ENCODE data around the gene SOCS6.

DNA sequence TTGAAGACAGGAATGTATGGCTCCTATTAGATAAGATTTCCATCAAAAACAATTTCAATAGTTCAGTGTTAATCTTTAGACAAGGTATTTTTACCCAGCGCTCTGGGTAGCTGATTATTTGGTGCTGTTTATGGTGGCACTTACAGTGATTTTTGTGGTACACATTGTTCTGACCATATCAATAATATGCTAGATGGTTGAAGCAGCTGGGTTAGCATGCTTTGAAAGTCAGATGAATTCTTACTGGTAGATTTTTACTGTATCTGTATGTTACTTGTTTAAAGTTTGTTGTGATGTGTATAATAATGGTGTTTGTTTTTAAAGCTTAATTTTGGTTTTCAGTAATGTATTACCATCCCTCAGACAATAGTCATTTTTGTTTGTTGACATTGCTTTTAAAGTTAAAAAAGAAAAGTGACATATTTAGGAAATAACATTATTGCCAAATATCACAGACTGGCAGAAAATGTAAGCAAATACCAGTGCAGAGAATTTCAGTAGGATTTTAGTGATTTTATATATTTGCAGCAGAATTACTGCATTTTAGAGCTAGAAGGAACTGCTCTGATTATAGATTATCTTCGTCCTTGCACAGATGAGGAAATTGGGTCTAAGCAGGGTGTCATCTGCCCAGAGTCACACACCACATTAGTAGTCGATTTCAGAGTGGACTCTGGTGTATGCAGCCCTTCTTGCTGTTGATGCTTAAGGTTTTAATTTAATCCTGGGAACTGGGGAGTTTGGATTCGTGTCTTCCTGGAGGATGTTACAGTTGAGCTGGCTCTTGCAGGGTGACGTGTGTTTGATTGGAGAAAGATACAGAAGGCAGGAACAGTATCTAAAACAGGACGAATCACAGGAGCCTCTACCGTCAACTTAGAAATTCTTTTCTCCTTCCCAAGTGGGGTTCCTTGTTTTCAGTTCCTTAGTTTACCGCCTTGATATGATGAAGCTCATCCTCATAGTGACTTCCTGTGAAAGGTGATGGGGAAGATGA, 6.6 kb downstream of the SOCS6 start:
- TF ChIP-seq, protein P1, sequence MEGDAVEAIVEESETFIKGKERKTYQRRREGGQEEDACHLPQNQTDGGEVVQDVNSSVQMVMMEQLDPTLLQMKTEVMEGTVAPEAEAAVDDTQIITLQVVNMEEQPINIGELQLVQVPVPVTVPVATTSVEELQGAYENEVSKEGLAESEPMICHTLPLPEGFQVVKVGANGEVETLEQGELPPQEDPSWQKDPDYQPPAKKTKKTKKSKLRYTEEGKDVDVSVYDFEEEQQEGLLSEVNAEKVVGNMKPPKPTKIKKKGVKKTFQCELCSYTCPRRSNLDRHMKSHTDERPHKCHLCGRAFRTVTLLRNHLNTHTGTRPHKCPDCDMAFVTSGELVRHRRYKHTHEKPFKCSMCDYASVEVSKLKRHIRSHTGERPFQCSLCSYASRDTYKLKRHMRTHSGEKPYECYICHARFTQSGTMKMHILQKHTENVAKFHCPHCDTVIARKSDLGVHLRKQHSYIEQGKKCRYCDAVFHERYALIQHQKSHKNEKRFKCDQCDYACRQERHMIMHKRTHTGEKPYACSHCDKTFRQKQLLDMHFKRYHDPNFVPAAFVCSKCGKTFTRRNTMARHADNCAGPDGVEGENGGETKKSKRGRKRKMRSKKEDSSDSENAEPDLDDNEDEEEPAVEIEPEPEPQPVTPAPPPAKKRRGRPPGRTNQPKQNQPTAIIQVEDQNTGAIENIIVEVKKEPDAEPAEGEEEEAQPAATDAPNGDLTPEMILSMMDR (conservative IDR thresholded peaks at IDR 0.05; ENCODE audit: low read depth, low read length), result no peak
- no peak for TF ChIP-seq EZH2 (IDR thresholded peaks at IDR 0.05; ENCODE audit: borderline replicate concordance, low read depth, low read length, poor library complexity, severe bottlenecking)
